ENCODE measurements around the gene PSMG3.

PSMG3 gene

GRCh38 chr7:1548944-1549343 lies 20.9 kb downstream of the PSMG3 start:
- no peaks in the 10 kb centered on the region for H3K27me3 ChIP-seq (ENCODE audit: control insufficient read depth, insufficient read depth, low read length)
- DNase-seq (ENCODE audit: low read depth, low spot score), result no peak
- H3K4me3 ChIP-seq (ENCODE audit: low read length), result no peak overlapping the region
- no peaks in the 10 kb centered on the region for H3K36me3 ChIP-seq (ENCODE audit: control insufficient read depth, insufficient read depth, low read length)
- H3K27ac ChIP-seq (ENCODE audit: low read length), result no peak overlapping the region
- no peaks in the 10 kb centered on the region for H3K9me3 ChIP-seq (ENCODE audit: control insufficient read depth, insufficient read depth, low read length)
- no CpG with 5 or more reads among the region's 14 CpGs for WGBS (ENCODE audit: insufficient coverage, insufficient read length)
- peaks cover 1% of the 10 kb centered on the region; the same call in 1 of the 2 replicates for H3K4me1 ChIP-seq (ENCODE audit: control insufficient read depth, insufficient read depth, low read length)

GRCh38 chr7:1548438-1548831 lies 21.4 kb downstream of the PSMG3 start:
- Histone ChIP-seq H3K27me3 (ENCODE audit: control insufficient read depth, insufficient read depth, low read length) (no peaks in the 10 kb centered on the region), H3K4me1 (ENCODE audit: control insufficient read depth, insufficient read depth, low read length) (peaks cover 1% of the 10 kb centered on the region; the same call in 1 of the 2 replicates), H3K9me3 (ENCODE audit: control insufficient read depth, insufficient read depth, low read length) (no peaks in the 10 kb centered on the region), H3K4me3 (ENCODE audit: low read length) (no peak overlapping the region), H3K36me3 (ENCODE audit: control insufficient read depth, insufficient read depth, low read length) (no peaks in the 10 kb centered on the region), H3K27ac (ENCODE audit: low read length) (no peak overlapping the region)
- no peak for DNase-seq (ENCODE audit: low read depth, low spot score)
- no CpG with 5 or more reads among the region's 17 CpGs for WGBS (ENCODE audit: insufficient coverage, insufficient read length)

GRCh38 chr7:1547777-1548437 lies 21.9 kb downstream of the PSMG3 start:
- Histone ChIP-seq H3K27ac (ENCODE audit: low read length) (no peak overlapping the region), H3K27me3 (ENCODE audit: control insufficient read depth, insufficient read depth, low read length) (no peaks in the 10 kb centered on the region), H3K36me3 (ENCODE audit: control insufficient read depth, insufficient read depth, low read length) (no peaks in the 10 kb centered on the region), H3K9me3 (ENCODE audit: control insufficient read depth, insufficient read depth, low read length) (no peaks in the 10 kb centered on the region), H3K4me3 (ENCODE audit: low read length) (no peak overlapping the region), H3K4me1 (ENCODE audit: control insufficient read depth, insufficient read depth, low read length) (peaks cover 1% of the 10 kb centered on the region; the same call in 1 of the 2 replicates)
- DNase-seq (ENCODE audit: low read depth, low spot score), result no peak
- WGBS (ENCODE audit: insufficient coverage, insufficient read length), result no CpG with 5 or more reads among the region's 35 CpGs

- no peak for DNase-seq (ENCODE audit: low read depth, low spot score)
- Histone ChIP-seq H3K27me3 (ENCODE audit: control insufficient read depth, insufficient read depth, low read length) (no peaks in the 10 kb centered on the region), H3K4me1 (ENCODE audit: control insufficient read depth, insufficient read depth, low read length) (peaks cover 1% of the 10 kb centered on the region; the same call in 1 of the 2 replicates), H3K4me3 (ENCODE audit: low read length) (no peak overlapping the region), H3K9me3 (ENCODE audit: control insufficient read depth, insufficient read depth, low read length) (no peaks in the 10 kb centered on the region), H3K36me3 (ENCODE audit: control insufficient read depth, insufficient read depth, low read length) (no peaks in the 10 kb centered on the region), H3K27ac (ENCODE audit: low read length) (no peak overlapping the region)
- no CpG with 5 or more reads among the region's 41 CpGs for WGBS (ENCODE audit: insufficient coverage, insufficient read length)
Observed at GRCh38 chr7:1546909-1547776, 22.7 kb downstream of the PSMG3 start.

- H3K36me3 ChIP-seq (ENCODE audit: control insufficient read depth, insufficient read depth, low read length), result no peaks in the 10 kb centered on the region
- no peak overlapping the region for H3K4me3 ChIP-seq (ENCODE audit: low read length)
- no peaks in the 10 kb centered on the region for H3K27me3 ChIP-seq (ENCODE audit: control insufficient read depth, insufficient read depth, low read length)
- peaks cover 1% of the 10 kb centered on the region; the same call in 1 of the 2 replicates for H3K4me1 ChIP-seq (ENCODE audit: control insufficient read depth, insufficient read depth, low read length)
- H3K9me3 ChIP-seq (ENCODE audit: control insufficient read depth, insufficient read depth, low read length), result no peaks in the 10 kb centered on the region
- no peak for DNase-seq (ENCODE audit: low read depth, low spot score)
- WGBS (ENCODE audit: insufficient coverage, insufficient read length), result no CpG with 5 or more reads among the region's 28 CpGs
- no peak overlapping the region for H3K27ac ChIP-seq (ENCODE audit: low read length)
Observed at GRCh38 chr7:1546274-1546908, 23.4 kb downstream of the PSMG3 start.

- H3K4me1 ChIP-seq (ENCODE audit: control insufficient read depth, insufficient read depth, low read length), result peaks cover 1% of the 10 kb centered on the region; the same call in 1 of the 2 replicates
- no peaks in the 10 kb centered on the region for H3K27me3 ChIP-seq (ENCODE audit: control insufficient read depth, insufficient read depth, low read length)
- DNase-seq (ENCODE audit: low read depth, low spot score), result no peak
- no peak overlapping the region for H3K27ac ChIP-seq (ENCODE audit: low read length)
- peaks cover 4% of the 10 kb centered on the region; the same call in 1 of the 2 replicates for H3K36me3 ChIP-seq (ENCODE audit: control insufficient read depth, insufficient read depth, low read length)
- H3K9me3 ChIP-seq (ENCODE audit: control insufficient read depth, insufficient read depth, low read length), result no peaks in the 10 kb centered on the region
- WGBS (ENCODE audit: insufficient coverage, insufficient read length), result no CpG with 5 or more reads among the region's 40 CpGs
- no peak overlapping the region for H3K4me3 ChIP-seq (ENCODE audit: low read length)
Observed at GRCh38 chr7:1545417-1546246, 24.2 kb downstream of the PSMG3 start.

GRCh38 chr7:1544896-1545416 lies 24.9 kb downstream of the PSMG3 start:
- H3K4me3 ChIP-seq (ENCODE audit: low read length), result no peak overlapping the region
- DNase-seq (ENCODE audit: low read depth, low spot score), result no peak

GRCh38 chr7:1544178-1544895 lies 25.5 kb downstream of the PSMG3 start:
- WGBS (ENCODE audit: insufficient coverage, insufficient read length), result no CpG with 5 or more reads among the region's 41 CpGs
- Histone ChIP-seq H3K27ac (ENCODE audit: low read length) (no peak overlapping the region), H3K4me3 (ENCODE audit: low read length) (no peak overlapping the region), H3K36me3 (ENCODE audit: control insufficient read depth, insufficient read depth, low read length) (peaks cover 10% of the 10 kb centered on the region), H3K9me3 (ENCODE audit: control insufficient read depth, insufficient read depth, low read length) (no peaks in the 10 kb centered on the region), H3K27me3 (ENCODE audit: control insufficient read depth, insufficient read depth, low read length) (no peaks in the 10 kb centered on the region), H3K4me1 (ENCODE audit: control insufficient read depth, insufficient read depth, low read length) (peaks cover 1% of the 10 kb centered on the region; the same call in 1 of the 2 replicates)
- DNase-seq (ENCODE audit: low read depth, low spot score), result no peak

More at GRCh38 chr7:1544896-1545416, 24.9 kb downstream of the PSMG3 start:
- Histone ChIP-seq H3K36me3 (ENCODE audit: control insufficient read depth, insufficient read depth, low read length) (peaks cover 5% of the 10 kb centered on the region; the same call in 1 of the 2 replicates), H3K4me1 (ENCODE audit: control insufficient read depth, insufficient read depth, low read length) (peaks cover 1% of the 10 kb centered on the region; the same call in 1 of the 2 replicates), H3K9me3 (ENCODE audit: control insufficient read depth, insufficient read depth, low read length) (no peaks in the 10 kb centered on the region), H3K27ac (ENCODE audit: low read length) (no peak overlapping the region), H3K27me3 (ENCODE audit: control insufficient read depth, insufficient read depth, low read length) (no peaks in the 10 kb centered on the region)
- WGBS (ENCODE audit: insufficient coverage, insufficient read length), result no CpG with 5 or more reads among the region's 16 CpGs

GRCh38 chr7:1543826-1544177 lies 26.0 kb downstream of the PSMG3 start:
- Histone ChIP-seq H3K4me1 (ENCODE audit: control insufficient read depth, insufficient read depth, low read length) (no peaks in the 10 kb centered on the region; the same call in 1 of the 2 replicates), H3K27ac (ENCODE audit: low read length) (no peak overlapping the region), H3K4me3 (ENCODE audit: low read length) (no peak overlapping the region), H3K9me3 (ENCODE audit: control insufficient read depth, insufficient read depth, low read length) (no peaks in the 10 kb centered on the region), H3K36me3 (ENCODE audit: control insufficient read depth, insufficient read depth, low read length) (peaks cover 12% of the 10 kb centered on the region), H3K27me3 (ENCODE audit: control insufficient read depth, insufficient read depth, low read length) (no peaks in the 10 kb centered on the region)
- no CpG with 5 or more reads among the region's 6 CpGs for WGBS (ENCODE audit: insufficient coverage, insufficient read length)
- DNase-seq (ENCODE audit: low read depth, low spot score), result no peak
